Psoas muscle (tissue), 8 donors: Measurements from ENCODE around the gene FMN2. TPM values are rescaled to one million over a fixed set of nuclear protein-coding genes. Genes with fewer than 3 reads are reported as not detected.

Source experiments
- ATAC-seq, 4 donors: fragments of 200-7000 bp; cut with Tn5 transposase; one replicate each; pipeline ENCODE4 v1.9.1; 2020; ENCODE audit warnings: moderate library complexity in 3 of 4, mild to moderate bottlenecking in 2 of 4
- DNase-seq, 2 donors: peaks; one replicate each; pipeline ENCODE4 v3.0.0-alpha.2; 2020
- H3K27ac ChIP-seq: fragments of 200-600 bp; one replicate; pipeline ENCODE4 v1.8.0; 2022
- H3K27me3 ChIP-seq, 3 donors: fragments of 200-600 bp in 1 of 3; one replicate each; pipeline versions ENCODE4 v1.6.1 to v1.8.0; 2013 to 2022; ENCODE audit warnings: low read length in 2 of 3, mild to moderate bottlenecking in 2 of 3, moderate library complexity in 1 of 3; ENCODE audit not compliant: insufficient read depth in 3 of 3
- H3K36me3 ChIP-seq, 2 donors: fragments of 200-600 bp in 1 of 2; one replicate each; pipeline versions ENCODE4 v1.6.1 to v1.8.0; 2013 to 2022; ENCODE audit warnings: low read depth in 1 of 2, mild to moderate bottlenecking in 1 of 2, moderate library complexity in 1 of 2; ENCODE audit not compliant: insufficient read depth in 1 of 2
- H3K4me1 ChIP-seq: fragments of 200-600 bp; one replicate; pipeline ENCODE4 v1.8.0; 2022
- H3K4me3 ChIP-seq: fragments of 200-600 bp; one replicate; pipeline ENCODE4 v1.8.0; 2022; ENCODE audit warnings: mild to moderate bottlenecking
- H3K9me3 ChIP-seq: fragments of 200-600 bp; one replicate; pipeline ENCODE4 v1.8.0; 2022
- WGBS, 3 donors: extraction: QIAGEN DNeasy Blood & Tissue Kit; methylation state at CpG; one replicate each; pipeline versions ENCODE4 v1.1.6 to v1.1.7; 2013; 5-methylcytosine and 5-hydroxymethylcytosine counted together
- intact Hi-C, 2 donors: fragments of 100-400 bp; cut with DNase I; formaldehyde crosslinking; loops; one replicate each; pipeline versions ENCODE4 v1.11.0 to v1.14.2; 2022
- polyA plus RNA-seq, 3 donors: library from polyadenylated mRNA; stranded (reverse); fragments of 200-250 nt; gene quantifications; one replicate each; pipeline ENCODE4 v1.2.3, GENCODE V29; 2013
- total RNA-seq, 4 donors: library from RNA; stranded (reverse); fragmentation: NEBNext Ultra II Directional in 2 of 4; extraction: Animal tissue kit (Norgen Biotek cat#: 25700) in 2 of 4; gene quantifications; one replicate each; pipeline versions ENCODE4 v1.2.1 to v1.2.4, GENCODE V29; 2021 to 2023
- TF ChIP-seq, protein P1 (sequence below): fragments of 200-600 bp; IDR thresholded peaks from one replicate; pipeline ENCODE4 v1.8.0; 2022; ENCODE audit warnings: antibody characterized with exemption
- donor health status: healthy with polysubstance abuse.
- donor health status: DM: no; HTN: no; CAD: no; lungs with moderate emphysema.
- donor health status: Bipolar disorder and iron deficiency.
- donor health status: healthy.
- donor health status: DM: yes; HTN: yes; CAD: no.
- donor health status: DM: no; HTN: no; CAD: no.
- donor health status: DM: no; HTN: no; CAD: no.
- donor health status: DM: yes; HTN: yes; CAD: no.

Gene FMN2
- total and polyA plus RNA-seq, 7 donors, result 0.15 to 1.1 (median 0.52) TPM; not detected in 2

DNA sequence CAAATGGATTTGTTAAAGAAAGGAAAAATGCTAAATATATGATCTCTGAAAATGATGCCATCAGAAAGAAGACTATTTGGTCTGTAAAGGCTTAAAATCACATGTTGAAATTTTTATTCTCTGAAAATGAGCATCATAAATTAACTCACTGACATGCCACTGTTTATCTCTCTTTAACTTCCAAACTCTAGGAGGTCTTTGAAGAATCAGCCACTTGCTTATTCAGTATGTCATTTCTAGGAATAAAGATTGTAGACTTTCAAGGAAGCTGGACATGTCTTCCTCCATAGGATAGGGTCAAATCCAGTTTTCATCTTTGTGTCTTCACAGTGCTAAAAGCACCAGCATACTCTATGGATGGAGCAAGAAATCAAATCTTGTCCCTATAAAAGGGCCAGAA lies 147.6 kb downstream of the FMN2 start:
- H3K27me3 ChIP-seq, result no peaks in the 10 kb centered on the region
- H3K27ac ChIP-seq, result no peak overlapping the region
- H3K4me1 ChIP-seq, result no peaks in the 10 kb centered on the region
- H3K36me3 ChIP-seq, result no peaks in the 10 kb centered on the region
- no peaks in the 10 kb centered on the region for H3K9me3 ChIP-seq
- DNase-seq (no peak), ATAC-seq (no peak)
- TF ChIP-seq, protein P1, sequence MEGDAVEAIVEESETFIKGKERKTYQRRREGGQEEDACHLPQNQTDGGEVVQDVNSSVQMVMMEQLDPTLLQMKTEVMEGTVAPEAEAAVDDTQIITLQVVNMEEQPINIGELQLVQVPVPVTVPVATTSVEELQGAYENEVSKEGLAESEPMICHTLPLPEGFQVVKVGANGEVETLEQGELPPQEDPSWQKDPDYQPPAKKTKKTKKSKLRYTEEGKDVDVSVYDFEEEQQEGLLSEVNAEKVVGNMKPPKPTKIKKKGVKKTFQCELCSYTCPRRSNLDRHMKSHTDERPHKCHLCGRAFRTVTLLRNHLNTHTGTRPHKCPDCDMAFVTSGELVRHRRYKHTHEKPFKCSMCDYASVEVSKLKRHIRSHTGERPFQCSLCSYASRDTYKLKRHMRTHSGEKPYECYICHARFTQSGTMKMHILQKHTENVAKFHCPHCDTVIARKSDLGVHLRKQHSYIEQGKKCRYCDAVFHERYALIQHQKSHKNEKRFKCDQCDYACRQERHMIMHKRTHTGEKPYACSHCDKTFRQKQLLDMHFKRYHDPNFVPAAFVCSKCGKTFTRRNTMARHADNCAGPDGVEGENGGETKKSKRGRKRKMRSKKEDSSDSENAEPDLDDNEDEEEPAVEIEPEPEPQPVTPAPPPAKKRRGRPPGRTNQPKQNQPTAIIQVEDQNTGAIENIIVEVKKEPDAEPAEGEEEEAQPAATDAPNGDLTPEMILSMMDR, result no peak
- intact Hi-C loops, result no loop called here
- no peak overlapping the region for H3K4me3 ChIP-seq

DNA sequence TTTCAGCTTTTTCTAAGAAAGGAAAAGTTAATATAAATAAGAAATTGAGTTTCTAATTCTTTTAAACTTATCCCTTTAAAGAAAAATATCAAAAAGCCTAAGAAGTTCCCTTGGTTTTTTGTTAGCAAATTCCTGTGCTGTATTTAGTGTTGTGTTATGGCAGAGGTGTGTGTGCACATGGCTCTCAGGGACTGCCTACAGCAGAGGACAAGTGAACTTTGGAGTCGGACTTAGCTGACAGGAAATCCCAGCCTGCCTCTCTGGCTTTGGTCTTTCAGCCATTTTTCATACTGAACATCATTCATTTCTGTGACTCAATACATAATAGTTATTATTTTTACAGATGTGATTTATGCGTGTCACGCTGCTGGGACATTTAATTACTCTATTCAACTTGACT lies 149.6 kb downstream of the FMN2 start:
- ATAC-seq, result no peak
- TF ChIP-seq, protein P1, result no peak
- H3K4me1 ChIP-seq, result no peaks in the 10 kb centered on the region
- no peak overlapping the region for H3K27ac ChIP-seq
- 67 to 81% (median 78%) methylated on average over 3 of the region's 3 CpGs for WGBS, 3 donors
- no peaks in the 10 kb centered on the region for H3K27me3 ChIP-seq
- H3K36me3 ChIP-seq, result no peaks in the 10 kb centered on the region
- intact Hi-C loops, result no loop called here
- no peak for DNase-seq
- H3K4me3 ChIP-seq, result no peak overlapping the region
- H3K9me3 ChIP-seq, result no peaks in the 10 kb centered on the region

DNA sequence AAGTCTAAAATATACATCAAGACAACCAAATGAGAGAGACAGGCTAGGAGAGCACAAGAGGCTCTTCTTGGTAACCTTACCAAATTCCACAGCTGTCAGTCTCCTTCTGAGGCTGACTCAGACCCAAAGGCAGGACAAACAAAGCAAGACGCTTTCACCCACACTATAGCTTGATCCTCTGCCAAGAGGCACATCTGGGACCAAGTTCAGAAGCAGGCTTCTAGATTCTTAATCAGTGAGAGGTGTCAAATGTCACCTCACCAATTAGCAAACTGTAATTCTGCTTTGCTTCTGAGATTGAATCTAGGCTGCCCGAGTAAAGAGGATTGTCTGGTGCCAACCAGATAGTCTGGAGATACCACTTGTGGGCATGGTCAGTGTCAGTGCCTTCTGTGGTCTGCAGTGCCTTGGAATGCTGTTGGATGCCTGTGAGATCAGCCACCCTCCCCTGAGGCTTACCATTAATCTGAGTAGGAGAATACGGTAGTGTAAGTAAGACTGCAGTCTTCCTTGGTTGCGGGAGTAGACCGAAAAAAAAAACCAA lies 151.0 kb downstream of the FMN2 start:
- Histone ChIP-seq H3K9me3 (no peaks in the 10 kb centered on the region), H3K27me3 (no peaks in the 10 kb centered on the region), H3K27ac (no peak overlapping the region), H3K4me1 (no peaks in the 10 kb centered on the region), H3K4me3 (no peak overlapping the region), H3K36me3 (no peaks in the 10 kb centered on the region)
- DNase-seq (no peak), ATAC-seq (no peak)
- intact Hi-C loops, result no loop called here
- WGBS, 3 donors, result 46 to 55% (median 54%) methylated on average over 5 of the region's 5 CpGs
- TF ChIP-seq, protein P1, result no peak

GRCh38 chr1:240244968-240245628 lies 153.4 kb downstream of the FMN2 start:
- Histone ChIP-seq H3K36me3 (no peaks in the 10 kb centered on the region), H3K4me1 (no peaks in the 10 kb centered on the region), H3K27me3 (no peaks in the 10 kb centered on the region), H3K9me3 (peaks cover 9% of the 10 kb centered on the region), H3K27ac (no peak overlapping the region), H3K4me3 (no peak overlapping the region)
- DNase-seq (no peak), ATAC-seq (no peak)
- TF ChIP-seq, protein P1, result no peak
- 77 to 86% (median 78%) methylated on average over 3 of the region's 3 CpGs for WGBS, 3 donors
- intact Hi-C loops, result no loop called here

DNA sequence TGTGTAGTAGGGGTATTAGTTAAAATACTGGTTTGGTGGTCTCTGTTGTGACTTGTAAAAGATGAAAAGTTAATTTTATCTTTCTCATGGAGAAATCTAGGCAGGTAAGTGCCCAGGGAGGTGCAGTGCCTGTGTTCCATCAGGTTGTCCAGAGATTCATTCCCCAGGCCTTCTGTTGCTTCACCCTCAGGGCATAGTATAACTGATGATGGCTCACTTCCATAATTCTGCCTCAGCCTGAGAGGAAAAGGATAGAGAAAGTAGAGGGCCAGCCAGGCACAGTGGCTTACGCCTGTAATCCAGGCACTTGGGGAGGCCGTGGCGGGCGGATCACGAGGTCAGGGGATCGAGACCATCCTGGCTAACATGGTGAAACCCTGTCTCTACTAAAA lies 153.9 kb downstream of the FMN2 start:
- no peaks in the 10 kb centered on the region for H3K36me3 ChIP-seq
- no peak overlapping the region for H3K4me3 ChIP-seq
- WGBS, 3 donors, result 78 to 100% (median 93%) methylated on average over 4 to 6 of the region's 6 CpGs
- TF ChIP-seq, protein P1, result no peak
- peaks cover 9% of the 10 kb centered on the region for H3K9me3 ChIP-seq
- ATAC-seq (no peak), DNase-seq (no peak)
- no peaks in the 10 kb centered on the region for H3K4me1 ChIP-seq
- no peak overlapping the region for H3K27ac ChIP-seq
- no peaks in the 10 kb centered on the region for H3K27me3 ChIP-seq
- intact Hi-C loops, result no loop called here
